HG03378 (cell line): Measurements from ENCODE around the gene C1RL.

Source experiments
- ATAC-seq: cut with Tn5 transposase; IDR thresholded peaks from one replicate; pipeline ENCODE4 v1.9.1; 2021; ENCODE audit warnings: mild to moderate bottlenecking, moderate library complexity; ENCODE audit not compliant: unreplicated experiment

Gene C1RL

DNA sequence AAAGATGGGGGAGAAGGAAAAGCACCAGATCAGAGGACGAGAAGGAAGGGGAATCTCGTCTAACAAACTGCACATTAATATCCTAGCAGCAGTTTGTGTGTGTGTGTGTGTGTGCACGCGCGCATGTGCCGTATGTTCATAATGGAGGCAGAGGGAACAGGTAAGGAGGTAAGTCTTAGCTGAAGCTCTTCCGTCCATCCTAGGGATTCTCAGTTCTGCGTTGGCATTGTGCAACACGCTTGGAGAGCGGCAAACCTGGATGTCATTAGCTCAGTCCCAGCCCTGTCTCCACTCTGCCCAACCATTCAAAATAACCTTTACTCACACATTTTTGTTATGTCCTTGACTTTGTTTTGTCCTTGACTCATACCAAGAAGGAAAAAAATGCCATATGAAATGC is 15.1 kb downstream of the C1RL start:
- no peak for ATAC-seq

DNA sequence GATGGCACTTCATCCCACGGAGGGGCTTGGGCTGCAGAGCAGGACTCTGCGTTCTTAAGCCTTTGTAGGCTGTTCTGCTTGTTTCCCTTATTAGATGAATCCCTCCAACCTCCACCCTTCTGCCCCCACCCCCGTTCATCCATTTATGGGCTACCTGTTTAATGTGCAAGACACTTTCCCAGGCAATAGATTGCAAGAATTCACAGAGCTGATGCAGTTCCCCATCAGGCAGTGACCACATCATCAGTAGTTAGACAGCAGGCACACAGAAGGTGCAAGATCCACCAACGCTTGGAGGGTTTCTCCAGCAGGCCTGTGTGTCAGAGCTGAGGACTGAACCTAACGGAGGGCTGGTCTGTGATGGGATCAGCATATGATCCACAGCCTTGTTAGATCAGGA is 15.5 kb downstream of the C1RL start:
- no peak for ATAC-seq

DNA sequence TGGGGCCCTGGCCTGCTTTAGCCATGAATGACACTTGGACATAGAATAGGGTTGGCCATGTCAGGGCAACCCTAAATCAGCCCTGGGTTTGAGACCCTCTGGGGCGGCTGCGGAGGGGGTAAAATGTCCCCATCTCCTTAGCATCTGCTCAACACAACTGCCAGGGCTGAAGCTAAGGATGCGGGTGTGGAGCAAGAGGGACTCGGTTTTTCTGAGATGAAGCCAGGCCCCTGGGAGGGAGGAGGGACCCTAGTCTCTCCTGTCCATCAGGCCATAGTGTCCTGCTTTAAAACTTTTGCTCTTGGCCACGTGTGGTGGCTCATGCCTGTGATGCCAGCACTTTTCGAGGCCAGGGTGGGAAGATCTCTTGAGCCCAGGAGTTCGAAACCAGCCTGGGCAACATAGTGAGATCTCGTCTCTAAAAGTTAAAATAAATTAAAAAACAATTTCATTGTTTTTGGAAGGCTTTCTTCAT is 16.0 kb downstream of the C1RL start:
- no peak for ATAC-seq

GRCh38 chr12:7092229-7092985 is 16.6 kb downstream of the C1RL start, which contains the start of gene C1R:
TSS of gene C1R (minus strand) at chr12:7092445. CDS start at chr12:7092388, 57 bp downstream.
- no peak for ATAC-seq

DNA sequence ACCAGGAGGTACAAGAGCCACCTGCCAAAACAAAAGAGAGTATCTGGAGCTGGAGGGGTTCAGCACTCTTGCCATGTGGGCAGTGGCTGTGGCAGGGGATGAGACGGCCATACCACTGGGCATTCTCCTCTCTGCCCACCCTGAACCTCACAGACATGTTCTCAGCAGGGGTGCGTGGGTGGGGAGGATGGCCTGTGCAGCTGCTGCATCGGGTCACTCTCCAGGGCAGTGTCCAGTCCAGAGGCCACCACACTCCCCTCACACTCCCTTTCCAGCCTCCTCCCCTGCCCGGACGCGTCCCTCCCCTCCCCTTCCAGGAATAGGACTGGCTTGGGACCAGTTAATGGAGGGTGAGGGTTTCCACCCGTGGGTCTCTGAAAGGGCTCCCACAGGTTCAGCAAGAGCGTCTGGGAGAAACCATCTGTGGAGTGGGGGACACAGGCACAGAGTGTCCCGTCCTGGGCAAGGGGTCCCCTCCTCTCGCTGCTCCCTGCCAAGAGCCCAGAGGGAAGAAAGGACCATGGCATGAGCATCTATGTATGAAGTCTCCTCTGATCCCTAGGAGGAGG is 17.3 kb downstream of the C1RL start:
- no peak for ATAC-seq

- ATAC-seq: no peak
These were observed 17.8 kb downstream of the C1RL start for GRCh38 chr12:7091171-7091570.

GRCh38 chr12:7090222-7090998 is 18.6 kb downstream of the C1RL start:
- ATAC-seq: no peak

DNA sequence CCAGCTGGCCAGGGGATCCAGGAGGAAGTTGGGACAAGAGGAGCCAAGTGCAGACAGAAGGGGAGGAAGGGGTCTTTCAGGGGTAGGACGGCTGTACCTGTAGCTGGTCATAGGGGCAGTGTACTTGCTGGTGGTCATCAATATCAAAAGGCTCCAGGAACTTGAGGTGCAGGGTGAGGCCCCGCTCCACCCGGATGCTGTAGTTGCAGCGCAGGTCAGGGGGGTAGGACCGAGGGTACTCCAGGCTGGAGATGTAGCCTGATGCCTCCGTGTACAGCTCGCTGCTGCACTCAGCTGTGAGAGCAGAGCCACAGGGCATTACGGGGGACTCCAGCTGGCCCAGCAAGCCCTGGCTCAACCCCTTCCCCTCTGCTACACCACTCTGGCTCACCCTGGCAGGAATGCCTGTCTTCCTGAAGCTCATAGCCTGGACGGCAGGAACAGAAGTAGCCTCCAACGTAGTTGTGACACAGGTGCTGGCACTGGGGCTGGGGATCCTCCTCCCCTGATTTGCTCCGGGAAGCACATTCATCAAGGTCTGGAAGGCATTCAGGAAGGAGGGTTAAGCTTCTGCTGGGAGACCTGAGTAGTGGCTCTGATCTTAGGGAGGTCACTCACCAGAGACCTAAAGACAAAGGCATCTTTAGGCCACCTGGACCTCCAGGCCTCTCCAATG is 19.7 kb downstream of the C1RL start:
- no peak for ATAC-seq

DNA sequence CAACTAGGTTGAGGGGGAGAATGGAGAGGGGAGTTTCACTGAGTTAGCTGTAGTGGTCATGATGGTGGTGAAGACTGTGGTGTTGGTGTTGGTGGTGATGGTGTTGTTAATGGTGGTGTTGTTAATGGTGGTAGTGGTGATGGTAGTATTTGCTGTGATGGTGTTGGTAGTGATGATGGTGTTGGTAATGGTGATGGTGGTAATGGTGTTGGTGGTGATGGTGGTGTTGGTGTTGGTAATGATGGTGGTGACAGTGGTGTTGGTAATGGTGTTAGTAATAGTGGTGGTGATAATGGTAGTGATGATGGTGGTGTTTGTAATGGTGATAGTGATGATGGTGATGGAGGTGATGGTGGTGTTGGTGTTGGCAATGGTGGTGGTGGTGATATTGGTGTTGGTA is 25.9 kb downstream of the C1RL start:
- no peak for ATAC-seq

GRCh38 chr12:7081037-7081436 is 28.0 kb downstream of the C1RL start:
- ATAC-seq: no peak

GRCh38 chr12:7079826-7080125 is 29.2 kb downstream of the C1RL start:
- no peak for ATAC-seq

- no peak for ATAC-seq
These were observed 30.9 kb downstream of the C1RL start for GRCh38 chr12:7078163-7078562.

DNA sequence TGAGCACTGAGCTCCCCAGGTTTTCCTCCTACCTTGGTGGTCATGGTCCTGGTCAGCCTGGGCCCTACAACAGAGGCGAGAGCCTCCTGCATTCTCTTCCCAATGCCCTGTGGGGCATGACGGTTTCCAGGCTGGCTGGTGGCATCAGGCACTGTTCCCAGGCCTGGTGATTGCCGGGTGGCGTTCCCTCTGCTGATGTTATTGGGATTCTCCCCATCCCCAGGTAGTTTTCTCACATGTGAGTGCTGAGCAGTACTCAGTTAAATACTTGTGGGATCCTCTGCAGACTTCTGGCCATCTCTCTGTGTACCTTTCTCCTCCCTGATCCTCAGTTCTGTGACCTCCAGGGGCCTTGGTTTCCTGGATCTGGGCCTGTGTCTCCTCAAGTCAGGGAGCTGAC is 32.5 kb downstream of the C1RL start:
- ATAC-seq: no peak

DNA sequence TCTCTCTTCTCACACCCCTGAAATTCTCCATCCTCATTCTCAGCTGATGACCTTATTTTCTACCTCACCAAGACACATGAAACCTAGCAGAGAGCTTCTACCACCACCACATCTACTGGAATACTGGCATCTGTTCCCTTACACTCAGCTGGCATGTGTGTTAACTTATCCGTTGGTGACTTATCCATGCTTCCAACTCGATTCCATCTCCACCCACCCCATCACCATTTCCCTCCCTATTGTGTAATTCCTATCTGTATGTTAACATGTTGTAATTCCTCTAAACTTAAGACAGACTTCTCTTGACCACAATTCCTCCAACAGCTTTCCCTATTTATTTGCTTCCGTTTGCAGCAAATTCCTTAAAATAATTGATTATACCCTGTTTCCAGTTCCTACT is 33.1 kb downstream of the C1RL start:
- no peak for ATAC-seq

- no peak for ATAC-seq
These were observed 33.5 kb downstream of the C1RL start for GRCh38 chr12:7075518-7075917.

DNA sequence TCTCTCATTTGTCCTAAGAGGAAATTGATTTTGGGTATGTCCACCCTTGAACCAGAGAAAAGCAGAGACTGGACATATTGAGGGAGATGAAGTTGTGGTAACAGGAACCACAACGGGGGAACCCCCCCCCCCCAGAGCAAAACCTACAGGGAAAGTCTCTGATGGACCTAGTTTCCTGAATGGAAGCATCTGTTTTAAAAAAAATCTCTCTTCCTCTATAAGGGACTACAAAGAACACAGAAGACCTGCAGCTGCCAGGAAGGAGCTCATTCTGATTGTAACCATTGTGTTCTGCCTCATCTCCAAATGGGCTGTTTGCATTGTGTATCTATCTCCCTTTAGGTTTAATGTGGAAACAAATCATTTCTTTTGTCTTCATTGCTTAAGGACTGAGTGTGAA is 35.1 kb downstream of the C1RL start:
- no peak for ATAC-seq

GRCh38 chr12:7072554-7072953 is 36.5 kb downstream of the C1RL start:
- no peak for ATAC-seq

GRCh38 chr12:7072035-7072434 is 37.0 kb downstream of the C1RL start:
- ATAC-seq: no peak

DNA sequence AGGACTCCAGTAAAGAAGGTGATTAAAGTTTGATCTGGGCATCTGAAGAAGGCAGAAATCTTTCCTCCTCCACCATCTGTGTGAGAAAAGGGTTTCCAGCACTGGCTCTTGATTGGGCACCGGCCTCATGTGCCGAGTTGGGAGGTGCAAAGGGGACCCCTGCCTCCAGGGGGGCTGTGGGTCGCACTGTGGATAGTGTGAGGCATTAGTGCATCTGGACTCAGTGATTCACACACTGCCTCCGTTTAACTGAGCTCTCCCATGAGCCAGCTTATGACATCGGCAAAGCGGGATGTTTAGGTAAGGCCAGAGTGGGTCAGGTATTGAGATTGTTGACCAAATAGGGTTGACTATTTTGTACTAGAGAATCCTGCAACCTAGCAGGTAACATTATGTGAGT is 39.6 kb downstream of the C1RL start:
- no peak for ATAC-seq

DNA sequence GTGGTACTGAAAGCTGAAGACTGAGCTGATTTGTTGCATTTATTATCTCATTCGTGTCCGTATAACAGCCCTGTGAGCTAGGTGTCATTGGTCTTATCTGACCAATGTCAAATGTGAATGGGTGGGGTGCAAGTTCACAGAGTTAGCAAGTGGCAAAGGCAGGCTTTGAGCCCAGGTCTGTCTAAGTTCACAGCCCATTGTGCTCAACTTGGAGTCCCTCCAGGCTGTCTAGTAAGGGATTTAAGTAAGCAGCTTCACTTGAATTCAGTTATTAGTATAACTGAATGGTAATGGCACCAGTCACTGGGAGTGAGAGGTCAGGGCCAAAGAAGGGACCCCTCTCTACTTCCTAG is 40.0 kb downstream of the C1RL start:
- ATAC-seq: no peak

GRCh38 chr12:7068240-7068993 is 40.6 kb downstream of the C1RL start:
- ATAC-seq: no peak
